ENCODE data around the gene KCNJ5. TPM values are rescaled to one million over a fixed set of nuclear protein-coding genes. Genes with fewer than 3 reads are reported as not detected.

The KCNJ5 gene
- total and polyA plus RNA-seq, 2 of the 4 experiments (the other 2 are of a cell fraction), result 0.07 to 0.18 TPM

- no peak overlapping the region for H2BK15ac ChIP-seq (ENCODE audit: low read depth, low read length)
- no TSS peak for BruUV-seq (replicated peaks)
- no peak overlapping the region for H3K18ac ChIP-seq (ENCODE audit: low read depth, low read length)
- no peaks in the 10 kb centered on the region for H3K9me3 ChIP-seq (ENCODE audit: control insufficient read depth, insufficient read depth, low read length)
- no peak for ATAC-seq (ENCODE audit: low read depth)
- no peak overlapping the region for H3K4ac ChIP-seq (ENCODE audit: low read depth, low read length)
- no peak overlapping the region for H3K27ac ChIP-seq (ENCODE audit: insufficient read depth, low read length)
- peaks cover 63% of the 10 kb centered on the region for H3K27me3 ChIP-seq (ENCODE audit: control insufficient read depth, insufficient read depth, low read length)
- H4K5ac ChIP-seq (ENCODE audit: low read depth, low read length), result no peak overlapping the region
- no peak overlapping the region for H2BK20ac ChIP-seq (ENCODE audit: low read depth, low read length)
- DNase-seq, result no peak
- H2AK5ac ChIP-seq (ENCODE audit: low read depth, low read length), result no peak overlapping the region
- ChIA-PET CTCF (interaction anchor here (0.8 to 3.5 kb wide), 2 partner anchors 18 to 67 kb away, joined by 3 to 18 read pairs; no protein-coding TSS in a partner anchor), POLR2A (ENCODE audit: unreplicated experiment) (no interaction called here)
- no peak overlapping the region for H3K9ac ChIP-seq (ENCODE audit: low read depth, low read length)
- no peak overlapping the region for H3K4me2 ChIP-seq (ENCODE audit: low read depth, low read length)
- in situ Hi-C loops (cut with MboI; ENCODE audit: low sequenced_read_pairs), result loop anchor here (5.0 kb wide), 2 partner anchors 63 to 443 kb away; no protein-coding TSS in a partner anchor
- 0 out of 2 replicates have a peak, but pooled peaks cover 1% of the 10 kb centered on the region for H3K4me1 ChIP-seq (ENCODE audit: control insufficient read depth, insufficient read depth, low read length)
- intact Hi-C loops (cut with micrococcal nuclease), result no loop called here
- H3K23ac ChIP-seq (ENCODE audit: low read depth, low read length), result no peak overlapping the region
- no peaks in the 10 kb centered on the region for H3K9me1 ChIP-seq (ENCODE audit: insufficient read depth, low read length)
- H3K79me1 ChIP-seq (ENCODE audit: low read depth in 1 of 2, low read length in 2 of 2), result no peaks in the 10 kb centered on the region
- no peak overlapping the region for H4K91ac ChIP-seq (ENCODE audit: insufficient read depth, low read depth, low read length)
- H2BK5ac ChIP-seq (ENCODE audit: low read depth, low read length, poor library complexity, severe bottlenecking), result no peak overlapping the region
- no peak overlapping the region for H3K56ac ChIP-seq (ENCODE audit: extremely low read depth, insufficient read depth, low read length)
- H3K4me3 ChIP-seq (ENCODE audit: insufficient read depth, low read depth, low read length), result no peak overlapping the region
- dilution Hi-C loops (cut with HindIII; ENCODE audit: low sequenced_read_pairs, unreplicated experiment), result no loop called here
- H2AK9ac ChIP-seq (replicated peaks; ENCODE audit: low read depth, low read length, poor library complexity), result no peak overlapping the region
- 83% methylated on average over 3 of the region's 8 CpGs; no CpG with 5 or more reads in 1 of the 2 experiments for WGBS, 2 experiments (ENCODE audit: extremely low coverage in 2 of 2, insufficient read length in 1 of 2)
- no peaks in the 10 kb centered on the region for H3K36me3 ChIP-seq (ENCODE audit: control insufficient read depth, insufficient read depth, low read length)
- H2AFZ ChIP-seq (replicated peaks; ENCODE audit: low read length, poor library complexity), result no peak overlapping the region
- H3K14ac ChIP-seq (replicated peaks; ENCODE audit: low read depth, low read length), result no peak overlapping the region
- H4K20me1 ChIP-seq (ENCODE audit: insufficient read depth, low read length), result no peaks in the 10 kb centered on the region
- no peak overlapping the region for H2BK120ac ChIP-seq (ENCODE audit: low read depth, low read length)
- H4K8ac ChIP-seq (ENCODE audit: low read depth in 2 of 2, low read length in 2 of 2), result no peak overlapping the region
- TF ChIP-seq BHLHE40 (IDR thresholded peaks at IDR 0.05; ENCODE audit: low read depth, low read length), result no peak
- TF ChIP-seq SMC3 (IDR thresholded peaks at IDR 0.05; ENCODE audit: low read depth, low read length), result no peak
- TF ChIP-seq CEBPB (IDR thresholded peaks at IDR 0.05; ENCODE audit: low read depth, low read length), result no peak
- no peak for TF ChIP-seq MAZ (IDR thresholded peaks at IDR 0.05; ENCODE audit: borderline replicate concordance, low read depth, low read length)
- TF ChIP-seq FOS (IDR thresholded peaks at IDR 0.05; ENCODE audit: low read depth, low read length), result no peak
- TF ChIP-seq MXI1 (IDR thresholded peaks at IDR 0.05; ENCODE audit: borderline replicate concordance, low read depth, low read length), result no peak
- no peak for TF ChIP-seq RCOR1 (IDR thresholded peaks at IDR 0.05; ENCODE audit: insufficient replicate concordance, low read length)
- TF ChIP-seq, protein P1, sequence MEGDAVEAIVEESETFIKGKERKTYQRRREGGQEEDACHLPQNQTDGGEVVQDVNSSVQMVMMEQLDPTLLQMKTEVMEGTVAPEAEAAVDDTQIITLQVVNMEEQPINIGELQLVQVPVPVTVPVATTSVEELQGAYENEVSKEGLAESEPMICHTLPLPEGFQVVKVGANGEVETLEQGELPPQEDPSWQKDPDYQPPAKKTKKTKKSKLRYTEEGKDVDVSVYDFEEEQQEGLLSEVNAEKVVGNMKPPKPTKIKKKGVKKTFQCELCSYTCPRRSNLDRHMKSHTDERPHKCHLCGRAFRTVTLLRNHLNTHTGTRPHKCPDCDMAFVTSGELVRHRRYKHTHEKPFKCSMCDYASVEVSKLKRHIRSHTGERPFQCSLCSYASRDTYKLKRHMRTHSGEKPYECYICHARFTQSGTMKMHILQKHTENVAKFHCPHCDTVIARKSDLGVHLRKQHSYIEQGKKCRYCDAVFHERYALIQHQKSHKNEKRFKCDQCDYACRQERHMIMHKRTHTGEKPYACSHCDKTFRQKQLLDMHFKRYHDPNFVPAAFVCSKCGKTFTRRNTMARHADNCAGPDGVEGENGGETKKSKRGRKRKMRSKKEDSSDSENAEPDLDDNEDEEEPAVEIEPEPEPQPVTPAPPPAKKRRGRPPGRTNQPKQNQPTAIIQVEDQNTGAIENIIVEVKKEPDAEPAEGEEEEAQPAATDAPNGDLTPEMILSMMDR (conservative IDR thresholded peaks at IDR 0.05; ENCODE audit: low read depth, low read length), result no peak
- TF ChIP-seq RFX5 (IDR thresholded peaks at IDR 0.05; ENCODE audit: low read depth, low read length), result no peak
Measured at GRCh38 chr11:128889657-128890213, 1.4 kb upstream of the KCNJ5 start.
